ENCODE data around the gene FIBCD1. TPM values are rescaled to one million over a fixed set of nuclear protein-coding genes. Genes with fewer than 3 reads are reported as not detected.

The FIBCD1 gene
- total RNA-seq, 1 donor from 2014 or later: 0.66 TPM

- Mint-ChIP-seq H3K4me1 (ENCODE audit: low read depth, unreplicated experiment) (peaks cover 10% of the 10 kb centered on the region), H3K9me3 (ENCODE audit: unreplicated experiment) (no peaks in the 10 kb centered on the region), H3K4me3 (ENCODE audit: unreplicated experiment) (no peak overlapping the region), H3K27me3 (ENCODE audit: low read depth, unreplicated experiment) (no peaks in the 10 kb centered on the region), H3K36me3 (ENCODE audit: low read depth, unreplicated experiment) (peaks cover 23% of the 10 kb centered on the region), H3K27ac (ENCODE audit: unreplicated experiment) (no peak overlapping the region)
- TF ChIP-seq EZH2 (IDR thresholded peaks at IDR 0.05; ENCODE audit: insufficient read depth, low read length) (no peak), CTCF (IDR thresholded peaks at IDR 0.05; ENCODE audit: insufficient read depth, low read depth, low read length) (no peak)
- Histone ChIP-seq H3K27me3 (ENCODE audit: insufficient read depth, low read length) (no peaks in the 10 kb centered on the region), H3K9me3 (ENCODE audit: insufficient read depth, low read depth, low read length) (no peaks in the 10 kb centered on the region), H3K4me1 (ENCODE audit: insufficient read depth, low read length) (peaks cover 19% of the 10 kb centered on the region), H2AFZ (ENCODE audit: low read depth, low read length) (no peak overlapping the region), H4K20me1 (ENCODE audit: insufficient read depth, low read length) (peaks cover 85% of the 10 kb centered on the region), H3K27ac (ENCODE audit: low read depth, low read length) (no peak overlapping the region), H3K4me2 (ENCODE audit: low read length) (no peak overlapping the region), H3K79me2 (ENCODE audit: insufficient read depth, low read length) (peaks cover 64% of the 10 kb centered on the region), H3K4me3 (ENCODE audit: insufficient read depth, low read depth, low read length) (no peak overlapping the region), H3K36me3 (ENCODE audit: insufficient read depth, low read length) (peaks cover 56% of the 10 kb centered on the region), H3K9ac (ENCODE audit: low read length) (no peak overlapping the region)
- DNase-seq (ENCODE audit: low read depth): no peak
- no peak for FAIRE-seq
Measured at GRCh38 chr9:130873966-130874365, 65.1 kb downstream of the FIBCD1 start.

GRCh38 chr9:130872912-130873503 lies 66.0 kb downstream of the FIBCD1 start:
- H3K9me3 Mint-ChIP-seq (ENCODE audit: unreplicated experiment): no peaks in the 10 kb centered on the region
- Histone ChIP-seq H3K4me3 (ENCODE audit: insufficient read depth, low read depth, low read length) (no peak overlapping the region), H3K36me3 (ENCODE audit: insufficient read depth, low read length) (peaks cover 52% of the 10 kb centered on the region), H3K79me2 (ENCODE audit: insufficient read depth, low read length) (peaks cover 68% of the 10 kb centered on the region), H3K4me2 (ENCODE audit: low read length) (no peak overlapping the region), H3K27ac (ENCODE audit: low read depth, low read length) (no peak overlapping the region), H3K4me1 (ENCODE audit: insufficient read depth, low read length) (peaks cover 21% of the 10 kb centered on the region), H3K9me3 (ENCODE audit: insufficient read depth, low read depth, low read length) (no peaks in the 10 kb centered on the region), H2AFZ (ENCODE audit: low read depth, low read length) (no peak overlapping the region), H4K20me1 (ENCODE audit: insufficient read depth, low read length) (peaks cover 87% of the 10 kb centered on the region), H3K27me3 (ENCODE audit: insufficient read depth, low read length) (no peaks in the 10 kb centered on the region), H3K9ac (ENCODE audit: low read length) (no peak overlapping the region)
- H3K4me3 Mint-ChIP-seq (ENCODE audit: unreplicated experiment): no peak overlapping the region
- DNase-seq (ENCODE audit: low read depth) (no peak), FAIRE-seq (no peak)
- peaks cover 10% of the 10 kb centered on the region for H3K4me1 Mint-ChIP-seq (ENCODE audit: low read depth, unreplicated experiment)
- no peaks in the 10 kb centered on the region for H3K27me3 Mint-ChIP-seq (ENCODE audit: low read depth, unreplicated experiment)
- H3K27ac Mint-ChIP-seq (ENCODE audit: unreplicated experiment): no peak overlapping the region
- peaks cover 23% of the 10 kb centered on the region for H3K36me3 Mint-ChIP-seq (ENCODE audit: low read depth, unreplicated experiment)
- TF ChIP-seq EZH2 (IDR thresholded peaks at IDR 0.05; ENCODE audit: insufficient read depth, low read length) (no peak), CTCF (IDR thresholded peaks at IDR 0.05; ENCODE audit: insufficient read depth, low read depth, low read length) (no peak)

GRCh38 chr9:130872508-130872907 lies 66.5 kb downstream of the FIBCD1 start:
- DNase-seq (ENCODE audit: low read depth) (no peak), FAIRE-seq (no peak)
- Histone ChIP-seq H3K9ac (ENCODE audit: low read length) (no peak overlapping the region), H3K4me1 (ENCODE audit: insufficient read depth, low read length) (peaks cover 21% of the 10 kb centered on the region), H3K4me2 (ENCODE audit: low read length) (no peak overlapping the region), H2AFZ (ENCODE audit: low read depth, low read length) (no peak overlapping the region), H3K79me2 (ENCODE audit: insufficient read depth, low read length) (peaks cover 72% of the 10 kb centered on the region), H3K27me3 (ENCODE audit: insufficient read depth, low read length) (no peaks in the 10 kb centered on the region), H3K36me3 (ENCODE audit: insufficient read depth, low read length) (peaks cover 53% of the 10 kb centered on the region), H3K27ac (ENCODE audit: low read depth, low read length) (no peak overlapping the region), H4K20me1 (ENCODE audit: insufficient read depth, low read length) (peaks cover 91% of the 10 kb centered on the region), H3K9me3 (ENCODE audit: insufficient read depth, low read depth, low read length) (no peaks in the 10 kb centered on the region), H3K4me3 (ENCODE audit: insufficient read depth, low read depth, low read length) (no peak overlapping the region)
- Mint-ChIP-seq H3K4me1 (ENCODE audit: low read depth, unreplicated experiment) (peaks cover 10% of the 10 kb centered on the region), H3K27ac (ENCODE audit: unreplicated experiment) (no peak overlapping the region), H3K4me3 (ENCODE audit: unreplicated experiment) (no peak overlapping the region), H3K36me3 (ENCODE audit: low read depth, unreplicated experiment) (peaks cover 23% of the 10 kb centered on the region), H3K27me3 (ENCODE audit: low read depth, unreplicated experiment) (no peaks in the 10 kb centered on the region), H3K9me3 (ENCODE audit: unreplicated experiment) (no peaks in the 10 kb centered on the region)
- TF ChIP-seq CTCF (IDR thresholded peaks at IDR 0.05; ENCODE audit: insufficient read depth, low read depth, low read length) (no peak), EZH2 (IDR thresholded peaks at IDR 0.05; ENCODE audit: insufficient read depth, low read length) (no peak)

All from astrocyte (in vitro differentiated cells and primary cell).